Psoas muscle (tissue), 8 donors: ENCODE measurements around the gene PACRG. TPM values are rescaled to one million over a fixed set of nuclear protein-coding genes. Genes with fewer than 3 reads are reported as not detected.
A peak's percentile ranks its signal among the peaks of the same experiment; 100 is the strongest.

ENCODE experiments used
- ATAC-seq, 4 donors: fragments of 200-7000 bp; cut with Tn5 transposase; one replicate each; pipeline ENCODE4 v1.9.1; 2020; ENCODE audit warnings: moderate library complexity in 3 of 4, mild to moderate bottlenecking in 2 of 4
- DNase-seq, 2 donors: peaks; one replicate each; pipeline ENCODE4 v3.0.0-alpha.2; 2020
- H3K27ac ChIP-seq: fragments of 200-600 bp; one replicate; pipeline ENCODE4 v1.8.0; 2022
- H3K27me3 ChIP-seq, 3 donors: fragments of 200-600 bp in 1 of 3; one replicate each; pipeline versions ENCODE4 v1.6.1 to v1.8.0; 2013 to 2022; ENCODE audit warnings: low read length in 2 of 3, mild to moderate bottlenecking in 2 of 3, moderate library complexity in 1 of 3; ENCODE audit not compliant: insufficient read depth in 3 of 3
- H3K36me3 ChIP-seq, 2 donors: fragments of 200-600 bp in 1 of 2; one replicate each; pipeline versions ENCODE4 v1.6.1 to v1.8.0; 2013 to 2022; ENCODE audit warnings: low read depth in 1 of 2, mild to moderate bottlenecking in 1 of 2, moderate library complexity in 1 of 2; ENCODE audit not compliant: insufficient read depth in 1 of 2
- H3K4me1 ChIP-seq: fragments of 200-600 bp; one replicate; pipeline ENCODE4 v1.8.0; 2022
- H3K4me3 ChIP-seq: fragments of 200-600 bp; one replicate; pipeline ENCODE4 v1.8.0; 2022; ENCODE audit warnings: mild to moderate bottlenecking
- H3K9me3 ChIP-seq: fragments of 200-600 bp; one replicate; pipeline ENCODE4 v1.8.0; 2022
- CTCF ChIP-seq: fragments of 200-600 bp; IDR thresholded peaks from one replicate; pipeline ENCODE4 v1.8.0; 2022; ENCODE audit warnings: antibody characterized with exemption
- WGBS, 3 donors: extraction: QIAGEN DNeasy Blood & Tissue Kit; methylation state at CpG; one replicate each; pipeline versions ENCODE4 v1.1.6 to v1.1.7; 2013; 5-methylcytosine and 5-hydroxymethylcytosine counted together
- intact Hi-C, 2 donors: fragments of 100-400 bp; cut with DNase I; formaldehyde crosslinking; loops; one replicate each; pipeline versions ENCODE4 v1.11.0 to v1.14.2; 2022
- polyA plus RNA-seq, 3 donors: library from polyadenylated mRNA; stranded (reverse); fragments of 200-250 nt; gene quantifications; one replicate each; pipeline ENCODE4 v1.2.3, GENCODE V29; 2013
- total RNA-seq, 4 donors: library from RNA; stranded (reverse); fragmentation: NEBNext Ultra II Directional in 2 of 4; extraction: Animal tissue kit (Norgen Biotek cat#: 25700) in 2 of 4; gene quantifications; one replicate each; pipeline versions ENCODE4 v1.2.1 to v1.2.4, GENCODE V29; 2021 to 2023
- donor health status: healthy with polysubstance abuse.
- donor health status: DM: no; HTN: no; CAD: no; lungs with moderate emphysema.
- donor health status: Bipolar disorder and iron deficiency.
- donor health status: healthy.
- donor health status: DM: yes; HTN: yes; CAD: no.
- donor health status: DM: no; HTN: no; CAD: no.
- donor health status: DM: no; HTN: no; CAD: no.
- donor health status: DM: yes; HTN: yes; CAD: no.

Gene PACRG
- total and polyA plus RNA-seq, 7 donors = 0.17 to 3.1 (median 1.8) TPM

DNA sequence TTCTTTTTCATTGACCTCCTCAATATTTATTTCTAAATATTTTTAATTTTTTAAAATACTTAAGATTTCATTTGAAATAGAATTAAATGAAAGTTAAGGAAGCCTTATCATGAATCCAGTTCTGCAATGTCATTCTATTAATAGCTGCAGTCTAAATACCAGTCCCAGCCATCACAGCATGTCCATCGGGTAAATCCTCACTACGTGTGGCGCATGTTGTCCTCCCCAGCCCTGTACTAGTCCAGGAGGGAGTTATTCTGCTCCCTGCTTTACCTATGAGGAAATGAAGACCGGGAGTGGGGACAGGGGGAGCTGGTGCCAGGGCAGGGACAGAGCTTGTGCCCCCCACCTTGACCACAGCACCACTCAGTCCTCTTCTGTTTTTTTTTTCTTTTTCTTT lies 561.7 kb downstream of the PACRG start:
- ATAC-seq (peak; percentile 74 to 90 (median 76)), DNase-seq (no peak)
- WGBS, 3 donors = 32 to 62% (median 41%) methylated on average over 4 of the region's 4 CpGs
- Histone ChIP-seq H3K9me3 (no peaks in the 10 kb centered on the region), H3K36me3 (no peaks in the 10 kb centered on the region), H3K4me3 (peak overlapping the region; percentile 1), H3K27me3 (no peaks in the 10 kb centered on the region), H3K4me1 (peaks cover 20% of the 10 kb centered on the region), H3K27ac (peak overlapping the region; percentile 79)
- intact Hi-C loops = no loop called here
- TF ChIP-seq CTCF = no peak

DNA sequence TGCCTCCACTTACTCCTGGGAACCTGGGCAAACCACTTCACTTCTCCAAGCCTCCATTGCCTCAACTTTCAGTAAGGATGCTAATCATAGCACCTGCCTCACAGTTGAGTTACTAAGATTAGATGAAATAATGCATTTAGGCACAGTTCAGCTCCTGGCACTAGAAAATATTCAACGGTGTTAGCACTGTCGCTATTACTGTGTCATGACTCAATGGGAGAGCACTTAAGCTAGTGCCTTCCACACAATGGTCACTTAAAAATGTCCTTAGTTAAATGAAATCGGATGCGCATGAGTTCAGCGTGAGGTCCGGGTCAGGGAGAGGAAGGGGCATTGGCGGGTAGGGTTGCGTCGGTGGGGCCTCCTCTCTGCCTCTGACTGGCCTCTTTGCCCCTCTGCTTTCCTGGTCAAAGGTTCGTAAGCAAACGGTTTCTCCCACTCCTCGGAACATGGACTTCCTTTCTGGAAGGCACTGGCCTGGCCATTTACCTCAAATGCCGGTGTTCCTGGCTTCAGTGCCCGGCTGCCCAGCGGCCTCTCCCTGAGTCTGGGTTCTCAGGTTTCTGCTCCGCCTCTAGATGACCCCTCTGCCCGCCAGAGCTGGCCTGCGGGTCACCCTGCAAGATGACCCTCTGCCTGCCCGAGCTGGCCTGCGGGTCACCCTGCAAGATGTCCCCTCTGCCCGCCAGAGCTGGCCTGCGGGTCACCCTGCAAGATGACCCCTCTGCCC lies 562.9 kb downstream of the PACRG start:
- intact Hi-C loops = no loop called here
- peak; percentile 74 to 87 (median 84) for ATAC-seq
- peak overlapping the region; percentile 79 for H3K27ac ChIP-seq

DNA sequence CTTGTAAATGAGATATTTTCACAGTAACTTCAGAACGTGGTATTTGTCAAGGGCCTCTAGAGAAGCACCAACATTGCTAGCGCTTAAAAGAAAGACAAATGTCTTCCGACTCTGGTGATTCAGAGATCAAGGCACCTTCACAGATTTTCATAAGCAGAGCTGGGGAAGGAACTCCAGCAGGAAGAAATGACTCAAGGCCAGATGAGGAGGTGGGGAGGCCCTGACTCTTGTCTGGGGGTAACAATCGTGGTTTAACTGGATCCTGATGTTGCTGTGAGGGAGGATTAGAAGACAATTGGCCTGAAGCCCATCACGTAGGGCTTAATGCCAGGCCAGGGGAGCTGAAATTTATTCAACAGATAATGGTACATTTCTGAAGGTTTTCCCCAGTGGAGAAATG lies 563.8 kb downstream of the PACRG start:
- intact Hi-C loops = no loop called here
- 75 to 78% (median 76%) methylated on average over 5 of the region's 5 CpGs for WGBS, 3 donors

More for the DNA sequence above, 562.9 kb downstream of the PACRG start:
- 57 to 82% (median 63%) methylated on average over 21 to 22 of the region's 22 CpGs for WGBS, 3 donors
- Histone ChIP-seq H3K9me3 (no peaks in the 10 kb centered on the region), H3K36me3 (no peaks in the 10 kb centered on the region), H3K4me1 (peaks cover 29% of the 10 kb centered on the region), H3K27me3 (no peaks in the 10 kb centered on the region), H3K4me3 (no peak overlapping the region)
- no peak for TF ChIP-seq CTCF
- DNase-seq = peak in 1 of 2 donors; percentile 54

DNA sequence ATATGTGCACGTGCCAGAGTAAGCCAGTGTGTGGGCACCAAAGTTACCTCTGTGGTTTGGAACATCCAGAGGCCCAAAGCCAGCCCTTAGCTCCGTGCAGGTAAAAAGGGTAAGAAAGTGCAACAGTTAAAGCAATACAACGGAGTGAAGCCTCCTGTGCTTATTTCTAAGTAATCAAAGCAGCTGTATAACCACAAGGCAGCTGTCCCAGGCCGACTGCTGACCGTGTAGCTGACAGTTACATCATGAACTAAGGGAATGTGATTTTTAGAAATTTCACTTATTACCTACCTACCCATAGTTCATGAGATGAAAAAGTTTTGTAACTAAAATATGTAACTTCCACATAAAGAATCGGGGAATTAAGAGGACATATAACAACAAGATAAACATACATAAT lies 565.5 kb downstream of the PACRG start:
- DNase-seq (no peak), ATAC-seq (peak in 1 of 4 donors; percentile 37)
- TF ChIP-seq CTCF = no peak
- no peaks in the 10 kb centered on the region for H3K27me3 ChIP-seq
- H3K27ac ChIP-seq = peak overlapping the region; percentile 47
- no peak overlapping the region for H3K4me3 ChIP-seq
- no peaks in the 10 kb centered on the region for H3K36me3 ChIP-seq
- intact Hi-C loops = no loop called here
- H3K4me1 ChIP-seq = peaks cover 47% of the 10 kb centered on the region
- 32 to 62% (median 38%) methylated on average over 6 of the region's 6 CpGs for WGBS, 3 donors
- no peaks in the 10 kb centered on the region for H3K9me3 ChIP-seq

More for the DNA sequence above, 563.8 kb downstream of the PACRG start:
- Histone ChIP-seq H3K27ac (peak overlapping the region; percentile 79), H3K27me3 (no peaks in the 10 kb centered on the region), H3K36me3 (no peaks in the 10 kb centered on the region), H3K4me3 (no peak overlapping the region), H3K4me1 (peaks cover 33% of the 10 kb centered on the region), H3K9me3 (no peaks in the 10 kb centered on the region)
- ATAC-seq (no peak), DNase-seq (no peak)
- no peak for TF ChIP-seq CTCF

DNA sequence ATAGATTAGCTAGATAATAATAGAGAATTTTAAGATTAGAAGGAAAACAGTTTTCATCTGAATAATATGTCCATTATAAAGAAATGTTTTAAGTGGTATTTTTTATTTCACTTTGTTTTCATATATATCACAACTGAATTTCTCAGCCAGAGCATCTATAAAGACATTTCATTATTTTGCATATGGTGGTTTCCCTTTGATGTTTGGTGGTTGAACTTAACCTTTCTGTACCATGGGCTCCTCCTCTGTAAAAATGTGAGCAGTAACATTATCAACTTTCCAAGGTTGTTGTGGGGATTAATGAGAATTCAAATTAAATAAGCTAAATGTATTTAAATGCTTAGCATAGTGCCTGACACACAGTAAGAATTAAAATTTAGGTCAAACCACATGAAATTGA lies 567.0 kb downstream of the PACRG start:
- intact Hi-C loops = loop anchor here in 1 of 2 donors (5.0 kb wide), 1 partner anchor 38 kb away; no protein-coding TSS in a partner anchor
- no peak overlapping the region for H3K27ac ChIP-seq
- H3K4me3 ChIP-seq = no peak overlapping the region

More for the DNA sequence above, 567.0 kb downstream of the PACRG start:
- Histone ChIP-seq H3K4me1 (peaks cover 47% of the 10 kb centered on the region), H3K36me3 (no peaks in the 10 kb centered on the region), H3K27me3 (no peaks in the 10 kb centered on the region), H3K9me3 (no peaks in the 10 kb centered on the region)
- TF ChIP-seq CTCF = no peak
- DNase-seq (no peak), ATAC-seq (no peak)
